Hepatocyte (in vitro differentiated cells): ENCODE results near the gene UBR2.
"Not testable (repeated sequence)": the region's sequence is repeated elsewhere in the genome, so short reads cannot be mapped to it uniquely, and the experiment has no call there.

Experiments used
- EZH2 ChIP-seq: fragments of 200-600 bp; sonication (generic); IDR thresholded peaks from 2 replicates; pipeline ENCODE4 v1.6.1; 2016; ENCODE audit warnings: antibody characterized with exemption, mild to moderate bottlenecking, borderline replicate concordance
- EZH2phosphoT487 ChIP-seq: fragments of 200-600 bp; sonication (generic); IDR thresholded peaks from one replicate; pipeline ENCODE4 v1.6.1; 2018; ENCODE audit warnings: antibody characterized with exemption, mild to moderate bottlenecking, low read depth, moderate library complexity; ENCODE audit not compliant: unreplicated experiment, severe bottlenecking
- TF ChIP-seq, protein P1 (sequence below): fragments of 200-600 bp; sonication (generic); IDR thresholded peaks from 2 replicates; pipeline ENCODE4 v1.5.1; 2016; ENCODE audit warnings: antibody characterized with exemption, mild to moderate bottlenecking; ENCODE audit not compliant: poor library complexity

DNA sequence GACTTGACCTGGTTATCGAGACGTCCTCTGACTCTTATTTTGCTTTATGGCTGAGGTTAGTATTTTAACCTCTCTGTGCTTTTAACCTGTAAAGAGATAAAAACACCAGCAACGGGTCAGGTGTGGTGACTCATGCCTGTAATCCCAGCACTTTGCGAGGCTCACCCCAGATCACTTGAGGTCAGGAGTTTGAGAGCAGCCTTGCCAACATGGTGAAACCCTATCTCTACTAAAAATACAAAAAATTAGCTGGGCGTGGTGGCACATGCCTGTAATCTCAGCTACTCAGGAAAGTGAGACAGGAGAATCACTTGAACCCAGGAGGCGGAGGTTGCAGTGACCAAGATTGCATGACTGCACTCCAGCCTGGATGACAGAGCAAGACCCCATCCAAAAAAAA, 110.5 kb downstream of the UBR2 start:
- TF ChIP-seq, protein P1, sequence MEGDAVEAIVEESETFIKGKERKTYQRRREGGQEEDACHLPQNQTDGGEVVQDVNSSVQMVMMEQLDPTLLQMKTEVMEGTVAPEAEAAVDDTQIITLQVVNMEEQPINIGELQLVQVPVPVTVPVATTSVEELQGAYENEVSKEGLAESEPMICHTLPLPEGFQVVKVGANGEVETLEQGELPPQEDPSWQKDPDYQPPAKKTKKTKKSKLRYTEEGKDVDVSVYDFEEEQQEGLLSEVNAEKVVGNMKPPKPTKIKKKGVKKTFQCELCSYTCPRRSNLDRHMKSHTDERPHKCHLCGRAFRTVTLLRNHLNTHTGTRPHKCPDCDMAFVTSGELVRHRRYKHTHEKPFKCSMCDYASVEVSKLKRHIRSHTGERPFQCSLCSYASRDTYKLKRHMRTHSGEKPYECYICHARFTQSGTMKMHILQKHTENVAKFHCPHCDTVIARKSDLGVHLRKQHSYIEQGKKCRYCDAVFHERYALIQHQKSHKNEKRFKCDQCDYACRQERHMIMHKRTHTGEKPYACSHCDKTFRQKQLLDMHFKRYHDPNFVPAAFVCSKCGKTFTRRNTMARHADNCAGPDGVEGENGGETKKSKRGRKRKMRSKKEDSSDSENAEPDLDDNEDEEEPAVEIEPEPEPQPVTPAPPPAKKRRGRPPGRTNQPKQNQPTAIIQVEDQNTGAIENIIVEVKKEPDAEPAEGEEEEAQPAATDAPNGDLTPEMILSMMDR: not testable (repeated sequence)
- TF ChIP-seq EZH2phosphoT487, EZH2: not testable (repeated sequence)
